Activated CD4-positive, alpha-beta T cell treated with anti-CD3 and anti-CD28 coated beads, Interleukin-2, amount 10 ng/mL, durations not matched to agents 24 days and 14 days (primary cell): ENCODE measurements around the gene ANK2. TPM values are rescaled to one million over a fixed set of nuclear protein-coding genes. Genes with fewer than 3 reads are reported as not detected.
A peak's percentile ranks its signal among the peaks of the same experiment; 100 is the strongest.

Experiments used
- DNase-seq: peaks from one replicate; pipeline ENCODE4 v3.0.0; 2022
- H3K27ac Mint-ChIP-seq: one replicate; pipeline ENCODE4 v1.8.0; 2022; ENCODE audit warnings: mild to moderate bottlenecking, mixed read lengths
- H3K27me3 Mint-ChIP-seq: one replicate; pipeline ENCODE4 v1.8.0; 2022; ENCODE audit warnings: mixed read lengths
- H3K36me3 Mint-ChIP-seq: one replicate; pipeline ENCODE4 v1.8.0; 2022; ENCODE audit warnings: low read depth, mild to moderate bottlenecking, mixed read lengths
- H3K4me1 Mint-ChIP-seq: one replicate; pipeline ENCODE4 v1.8.0; 2021; ENCODE audit warnings: mixed read lengths
- H3K4me3 Mint-ChIP-seq: one replicate; pipeline ENCODE4 v1.8.0; 2022; ENCODE audit warnings: mild to moderate bottlenecking, moderate library complexity, mixed read lengths
- H3K9me3 Mint-ChIP-seq: one replicate; pipeline ENCODE4 v1.8.0; 2021; ENCODE audit warnings: mixed read lengths
- intact Hi-C: fragments of 100-400 bp; cut with micrococcal nuclease; formaldehyde crosslinking; loops from one replicate; pipeline ENCODE4 v1.15.1; 2023
- total RNA-seq: library from RNA; stranded (reverse); gene quantifications from 2 replicates; pipeline ENCODE4 v1.2.3, GENCODE V29; 2022

ANK2 gene
- total RNA-seq, 1 donor from 2014 or later = 2.5 TPM

DNA sequence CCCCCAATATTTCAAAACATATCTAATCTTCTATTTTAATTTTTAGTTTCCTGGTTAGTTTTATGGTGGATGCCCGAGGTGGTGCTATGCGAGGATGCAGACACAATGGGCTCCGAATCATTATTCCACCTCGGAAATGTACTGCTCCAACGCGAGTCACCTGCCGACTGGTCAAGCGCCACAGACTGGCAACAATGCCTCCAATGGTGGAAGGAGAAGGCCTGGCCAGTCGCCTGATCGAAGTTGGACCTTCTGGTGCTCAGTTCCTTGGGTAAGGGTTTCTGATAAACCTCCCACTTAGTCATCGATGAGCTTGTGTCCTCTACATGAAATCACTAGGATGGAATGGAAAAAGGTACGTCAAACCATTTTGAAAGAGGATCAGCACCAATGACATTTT lies 280.7 kb downstream of the ANK2 start:
- intact Hi-C loops = no loop called here
- Mint-ChIP-seq H3K27me3 (peaks cover 16% of the 10 kb centered on the region), H3K4me3 (no peak overlapping the region), H3K36me3 (no peaks in the 10 kb centered on the region), H3K27ac (no peak overlapping the region), H3K4me1 (no peaks in the 10 kb centered on the region), H3K9me3 (no peaks in the 10 kb centered on the region)
- DNase-seq = no peak

DNA sequence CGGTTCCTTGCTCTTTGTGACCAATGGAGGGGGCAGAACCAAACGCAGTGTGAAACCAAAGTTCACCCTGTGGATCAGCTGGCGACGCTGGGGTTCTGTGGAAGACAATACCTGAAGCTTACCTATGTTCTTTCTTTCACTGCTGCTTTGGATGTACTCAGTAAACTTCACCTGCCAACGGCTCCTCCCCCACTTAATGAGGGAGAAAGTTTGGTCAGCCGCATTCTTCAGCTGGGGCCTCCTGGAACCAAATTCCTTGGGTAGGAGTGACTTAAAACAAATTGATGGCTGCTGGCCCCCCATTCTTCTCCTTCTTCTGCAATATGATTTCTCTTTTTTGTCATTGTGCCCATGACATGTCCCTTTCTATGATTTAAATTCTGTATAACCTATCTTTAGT lies 282.4 kb downstream of the ANK2 start:
- DNase-seq = no peak
- Mint-ChIP-seq H3K4me1 (no peaks in the 10 kb centered on the region), H3K27me3 (peaks cover 11% of the 10 kb centered on the region), H3K36me3 (no peaks in the 10 kb centered on the region), H3K4me3 (no peak overlapping the region), H3K27ac (no peak overlapping the region), H3K9me3 (no peaks in the 10 kb centered on the region)
- intact Hi-C loops = no loop called here

GRCh38 chr4:113332701-113333100 lies 283.2 kb downstream of the ANK2 start:
- peaks cover 7% of the 10 kb centered on the region for H3K27me3 Mint-ChIP-seq
- H3K4me1 Mint-ChIP-seq = no peaks in the 10 kb centered on the region
- H3K9me3 Mint-ChIP-seq = no peaks in the 10 kb centered on the region
- no peak for DNase-seq
- H3K4me3 Mint-ChIP-seq = no peak overlapping the region
- no peak overlapping the region for H3K27ac Mint-ChIP-seq
- no peaks in the 10 kb centered on the region for H3K36me3 Mint-ChIP-seq
- intact Hi-C loops = no loop called here

GRCh38 chr4:113335746-113336145 lies 286.3 kb downstream of the ANK2 start:
- intact Hi-C loops = no loop called here
- Mint-ChIP-seq H3K36me3 (no peaks in the 10 kb centered on the region), H3K4me1 (no peaks in the 10 kb centered on the region), H3K27me3 (peaks cover 2% of the 10 kb centered on the region), H3K9me3 (no peaks in the 10 kb centered on the region), H3K4me3 (no peak overlapping the region), H3K27ac (no peak overlapping the region)
- DNase-seq = no peak

- DNase-seq = no peak
- Mint-ChIP-seq H3K27me3 (peaks cover 2% of the 10 kb centered on the region), H3K36me3 (no peaks in the 10 kb centered on the region), H3K27ac (no peak overlapping the region), H3K9me3 (no peaks in the 10 kb centered on the region), H3K4me1 (no peaks in the 10 kb centered on the region), H3K4me3 (no peak overlapping the region)
- intact Hi-C loops = no loop called here
These were observed 287.1 kb downstream of the ANK2 start for GRCh38 chr4:113336556-113336955.

DNA sequence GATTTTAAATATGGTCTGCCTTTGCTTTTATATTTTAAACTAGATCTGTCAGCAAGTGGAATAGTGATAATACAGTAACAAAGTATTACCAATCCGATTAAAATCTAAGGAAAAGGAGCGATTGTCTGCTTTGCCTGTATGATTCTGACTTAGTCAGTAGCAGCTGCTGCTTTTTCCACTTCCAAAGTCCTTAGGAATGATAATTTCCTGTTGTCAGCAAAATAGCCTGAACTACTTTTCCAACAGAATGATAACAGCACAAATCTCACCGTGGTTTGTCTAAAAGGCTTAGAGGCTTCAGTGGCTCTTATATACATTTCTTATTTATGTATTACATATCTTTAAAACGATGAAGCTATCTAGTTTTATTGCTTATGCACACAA lies 290.0 kb downstream of the ANK2 start:
- intact Hi-C loops = no loop called here
- no peak for DNase-seq
- Mint-ChIP-seq H3K27me3 (peaks cover 4% of the 10 kb centered on the region), H3K27ac (no peak overlapping the region), H3K9me3 (no peaks in the 10 kb centered on the region), H3K4me3 (no peak overlapping the region), H3K4me1 (no peaks in the 10 kb centered on the region), H3K36me3 (no peaks in the 10 kb centered on the region)

DNA sequence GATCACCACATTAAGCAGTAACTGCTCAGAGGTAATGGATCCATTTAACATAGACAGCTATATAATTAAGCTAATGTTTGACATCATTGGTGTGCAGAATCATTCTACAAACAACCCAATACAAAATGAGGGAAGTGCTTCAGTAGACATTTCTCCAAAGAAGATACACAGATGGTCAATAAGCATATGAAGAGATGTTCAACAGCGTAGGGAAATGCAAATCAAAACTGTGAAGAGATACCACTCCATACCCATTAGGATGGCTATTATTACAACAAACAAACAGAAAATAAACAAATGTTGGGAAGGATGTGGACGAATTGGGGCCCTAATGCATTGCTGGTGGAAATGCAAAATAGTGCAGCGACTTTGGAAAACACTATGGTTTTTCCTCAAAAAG lies 294.6 kb downstream of the ANK2 start:
- no peak overlapping the region for H3K27ac Mint-ChIP-seq
- peaks cover 12% of the 10 kb centered on the region for H3K27me3 Mint-ChIP-seq
- H3K9me3 Mint-ChIP-seq = no peaks in the 10 kb centered on the region
- H3K4me3 Mint-ChIP-seq = no peak overlapping the region
- H3K4me1 Mint-ChIP-seq = no peaks in the 10 kb centered on the region
- DNase-seq = no peak
- no peaks in the 10 kb centered on the region for H3K36me3 Mint-ChIP-seq
- intact Hi-C loops = no loop called here

GRCh38 chr4:113347245-113347644 lies 297.8 kb downstream of the ANK2 start:
- no peak overlapping the region for H3K27ac Mint-ChIP-seq
- intact Hi-C loops = no loop called here
- no peaks in the 10 kb centered on the region for H3K36me3 Mint-ChIP-seq
- no peak for DNase-seq
- peaks cover 24% of the 10 kb centered on the region for H3K27me3 Mint-ChIP-seq
- H3K4me1 Mint-ChIP-seq = peaks cover 7% of the 10 kb centered on the region
- no peaks in the 10 kb centered on the region for H3K9me3 Mint-ChIP-seq
- no peak overlapping the region for H3K4me3 Mint-ChIP-seq

- intact Hi-C loops = no loop called here
- Mint-ChIP-seq H3K27me3 (peaks cover 37% of the 10 kb centered on the region), H3K27ac (no peak overlapping the region), H3K9me3 (no peaks in the 10 kb centered on the region), H3K4me1 (peaks cover 8% of the 10 kb centered on the region), H3K4me3 (no peak overlapping the region), H3K36me3 (no peaks in the 10 kb centered on the region)
- DNase-seq = no peak
These were observed 300.0 kb downstream of the ANK2 start for GRCh38 chr4:113349430-113349829.

DNA sequence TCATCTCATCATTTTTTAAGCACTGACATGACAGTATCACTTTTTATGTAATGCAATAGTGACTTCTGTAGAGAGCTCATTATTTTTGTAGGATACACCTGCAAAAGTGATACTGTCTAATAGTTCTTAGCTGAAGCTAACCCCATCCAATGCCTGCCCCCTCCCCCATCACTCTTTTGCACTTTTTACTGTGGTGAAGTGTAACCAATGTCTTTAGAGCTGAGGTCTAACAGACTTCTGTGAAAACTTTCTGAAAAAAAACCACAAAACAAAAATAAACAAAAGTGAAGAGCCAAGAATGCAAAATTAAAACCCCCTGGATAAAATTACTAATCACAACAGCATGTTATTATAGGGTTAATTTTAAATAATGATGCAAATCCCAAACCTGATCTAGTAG lies 301.1 kb downstream of the ANK2 start:
- intact Hi-C loops = no loop called here
- H3K36me3 Mint-ChIP-seq = no peaks in the 10 kb centered on the region

GRCh38 chr4:113355550-113356371 lies 306.3 kb downstream of the ANK2 start:
- H3K27ac Mint-ChIP-seq = peak overlapping the region; percentile 89
- H3K4me3 Mint-ChIP-seq = peak overlapping the region; percentile 54
- H3K4me1 Mint-ChIP-seq = peaks cover 20% of the 10 kb centered on the region
- H3K36me3 Mint-ChIP-seq = peaks cover 13% of the 10 kb centered on the region
- peaks cover 34% of the 10 kb centered on the region for H3K9me3 Mint-ChIP-seq
- DNase-seq = peak; percentile 90
- intact Hi-C loops = loop anchor here (1.0 to 5.0 kb wide), 9 partner anchors 29 to 515 kb away; no protein-coding TSS in a partner anchor
- H3K27me3 Mint-ChIP-seq = peaks cover 42% of the 10 kb centered on the region

More for the DNA sequence above, 301.1 kb downstream of the ANK2 start:
- Mint-ChIP-seq H3K27ac (no peak overlapping the region), H3K9me3 (no peaks in the 10 kb centered on the region), H3K4me1 (peaks cover 19% of the 10 kb centered on the region), H3K27me3 (peaks cover 35% of the 10 kb centered on the region), H3K4me3 (no peak overlapping the region)
- no peak for DNase-seq

DNA sequence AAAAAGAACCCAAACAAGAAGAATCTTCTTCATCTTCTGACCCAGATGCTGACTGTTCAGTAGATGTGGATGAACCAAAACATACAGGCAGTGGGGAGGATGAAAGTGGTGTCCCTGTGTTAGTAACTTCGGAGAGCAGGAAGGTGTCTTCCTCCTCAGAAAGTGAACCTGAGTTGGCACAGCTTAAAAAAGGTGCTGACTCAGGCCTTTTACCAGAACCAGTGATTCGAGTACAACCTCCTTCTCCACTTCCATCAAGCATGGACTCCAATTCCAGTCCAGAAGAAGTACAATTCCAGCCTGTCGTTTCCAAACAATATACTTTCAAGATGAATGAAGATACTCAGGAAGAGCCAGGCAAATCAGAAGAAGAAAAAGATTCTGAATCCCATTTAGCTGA lies 307.0 kb downstream of the ANK2 start:
- peaks cover 34% of the 10 kb centered on the region for H3K9me3 Mint-ChIP-seq

DNA sequence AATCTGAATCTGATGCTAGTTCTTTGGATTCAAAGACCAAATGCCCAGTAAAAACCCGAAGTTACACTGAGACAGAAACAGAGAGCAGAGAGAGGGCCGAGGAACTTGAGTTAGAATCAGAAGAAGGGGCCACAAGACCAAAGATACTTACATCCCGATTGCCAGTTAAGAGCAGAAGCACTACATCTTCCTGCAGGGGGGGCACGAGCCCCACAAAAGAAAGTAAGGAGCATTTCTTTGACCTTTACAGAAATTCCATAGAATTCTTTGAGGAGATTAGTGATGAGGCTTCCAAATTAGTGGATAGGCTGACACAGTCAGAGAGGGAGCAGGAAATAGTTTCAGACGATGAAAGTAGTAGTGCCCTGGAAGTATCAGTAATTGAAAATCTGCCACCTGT lies 309.3 kb downstream of the ANK2 start:
- intact Hi-C loops = loop anchor here (5.0 kb wide), 3 partner anchors 41 to 324 kb away; no protein-coding TSS in a partner anchor
- H3K36me3 Mint-ChIP-seq = peaks cover 13% of the 10 kb centered on the region
- H3K9me3 Mint-ChIP-seq = peaks cover 34% of the 10 kb centered on the region
- no peak for DNase-seq
- no peak overlapping the region for H3K27ac Mint-ChIP-seq
- H3K4me3 Mint-ChIP-seq = no peak overlapping the region
- peaks cover 24% of the 10 kb centered on the region for H3K27me3 Mint-ChIP-seq
- H3K4me1 Mint-ChIP-seq = peaks cover 20% of the 10 kb centered on the region

More for the DNA sequence above, 307.0 kb downstream of the ANK2 start:
- Mint-ChIP-seq H3K4me1 (peaks cover 20% of the 10 kb centered on the region), H3K27me3 (peaks cover 40% of the 10 kb centered on the region), H3K27ac (peak overlapping the region; percentile 89), H3K36me3 (peaks cover 13% of the 10 kb centered on the region), H3K4me3 (peak overlapping the region; percentile 54)
- intact Hi-C loops = loop anchor here (5.0 kb wide), 3 partner anchors 39 to 326 kb away; no protein-coding TSS in a partner anchor
- no peak for DNase-seq

- Mint-ChIP-seq H3K36me3 (no peaks in the 10 kb centered on the region), H3K27me3 (peaks cover 2% of the 10 kb centered on the region), H3K9me3 (no peaks in the 10 kb centered on the region), H3K4me1 (no peaks in the 10 kb centered on the region), H3K27ac (no peak overlapping the region), H3K4me3 (no peak overlapping the region)
- intact Hi-C loops = no loop called here
- DNase-seq = no peak
These were observed 315.9 kb downstream of the ANK2 start for GRCh38 chr4:113365377-113365776.

GRCh38 chr4:113368056-113368455 lies 318.6 kb downstream of the ANK2 start:
- no peak for DNase-seq
- no peak overlapping the region for H3K4me3 Mint-ChIP-seq

More at GRCh38 chr4:113368056-113368455, 318.6 kb downstream of the ANK2 start:
- Mint-ChIP-seq H3K36me3 (no peaks in the 10 kb centered on the region), H3K9me3 (no peaks in the 10 kb centered on the region), H3K27me3 (no peaks in the 10 kb centered on the region), H3K27ac (no peak overlapping the region), H3K4me1 (no peaks in the 10 kb centered on the region)
- intact Hi-C loops = no loop called here
